WTC11 (cell line): ENCODE data around the gene IGHMBP2. TPM values are rescaled to one million over a fixed set of nuclear protein-coding genes. Genes with fewer than 3 reads are reported as not detected.

Source experiments
- ATAC-seq: fragments of 200-7000 bp; cut with Tn5 transposase; 2 replicates; pipeline ENCODE4 v1.10.0; 2021; ENCODE audit warnings: mild to moderate bottlenecking, moderate library complexity
- CTCF ChIA-PET: fragments of 300-600 bp; sonication (Branson Sonifier 250); formaldehyde crosslinking; loops from one replicate; lab custom pipeline; 2021; ENCODE audit warnings: antibody characterized with exemption; lab: Charles Lee
- POLR2A ChIA-PET: fragments of 350-600 bp; sonication (Branson Sonifier 250); formaldehyde crosslinking; loops from one replicate; lab custom pipeline; 2021; ENCODE audit warnings: antibody characterized with exemption; lab: Charles Lee
- DNase-seq: peaks from one replicate; pipeline ENCODE4 v3.0.0; 2021; ENCODE audit warnings: low spot score
- H3K27ac Mint-ChIP-seq: 2 replicates; pipeline ENCODE4 v1.8.0; 2021; ENCODE audit warnings: mixed read lengths
- H3K27me3 Mint-ChIP-seq: 2 replicates; pipeline ENCODE4 v1.8.0; 2021; ENCODE audit warnings: low read depth, mild to moderate bottlenecking, moderate library complexity, mixed read lengths
- H3K36me3 Mint-ChIP-seq: 2 replicates; pipeline ENCODE4 v1.8.0; 2021; ENCODE audit warnings: mixed read lengths
- H3K4me1 Mint-ChIP-seq: 2 replicates; pipeline ENCODE4 v1.8.0; 2022; ENCODE audit warnings: mixed read lengths
- H3K4me3 Mint-ChIP-seq: 2 replicates; pipeline ENCODE4 v1.8.0; 2021; ENCODE audit warnings: mild to moderate bottlenecking, moderate library complexity, mixed read lengths
- H3K9me3 Mint-ChIP-seq: 2 replicates; pipeline ENCODE4 v1.8.0; 2021; ENCODE audit warnings: mixed read lengths
- CBFB ChIP-seq: sonication (generic); formaldehyde crosslinking; IDR thresholded peaks from 2 replicates; pipeline ENCODE4 v1.8.1; 2022; ENCODE audit warnings: mild to moderate bottlenecking, low read depth, missing genetic modification reagents
- ETV6 ChIP-seq: sonication (generic); formaldehyde crosslinking; IDR thresholded peaks from 2 replicates; pipeline ENCODE4 v1.8.1; 2022; ENCODE audit warnings: mild to moderate bottlenecking, missing genetic modification reagents
- FOXJ3 ChIP-seq: sonication (generic); formaldehyde crosslinking; IDR thresholded peaks from 2 replicates; pipeline ENCODE4 v1.9.0; 2021; ENCODE audit warnings: missing genetic modification reagents, mild to moderate bottlenecking, borderline replicate concordance
- IRF2 ChIP-seq: sonication (generic); formaldehyde crosslinking; IDR thresholded peaks from 2 replicates; pipeline ENCODE4 v1.8.0; 2022; ENCODE audit warnings: low read depth, missing genetic modification reagents, borderline replicate concordance
- JAZF1 ChIP-seq: fragments of 250-450 bp; sonication (Bioruptor Pico); IDR thresholded peaks from 2 replicates; pipeline ENCODE4 v1.9.0; 2021; ENCODE audit warnings: moderate library complexity, mild to moderate bottlenecking, inconsistent platforms
- NFATC4 ChIP-seq: fragments of 250-450 bp; sonication (Bioruptor Pico); IDR thresholded peaks from 2 replicates; pipeline ENCODE4 v1.9.0; 2021; ENCODE audit warnings: mild to moderate bottlenecking
- NR3C1 ChIP-seq: sonication (generic); formaldehyde crosslinking; conservative IDR thresholded peaks from 2 replicates; pipeline ENCODE4 v1.8.1; 2023; ENCODE audit warnings: low read depth, mild to moderate bottlenecking, missing genetic modification reagents
- PRRX2 ChIP-seq: fragments of 250-450 bp; sonication (Bioruptor Pico); IDR thresholded peaks from 2 replicates; pipeline ENCODE4 v1.8.0; 2021; ENCODE audit warnings: mild to moderate bottlenecking
- RELA ChIP-seq: sonication (generic); formaldehyde crosslinking; IDR thresholded peaks from 2 replicates; pipeline ENCODE4 v1.8.1; 2022; ENCODE audit warnings: missing genetic modification reagents, mild to moderate bottlenecking, borderline replicate concordance
- RORB ChIP-seq: fragments of 250-450 bp; sonication (Bioruptor Pico); IDR thresholded peaks from 2 replicates; pipeline ENCODE4 v1.9.0; 2021; ENCODE audit warnings: mild to moderate bottlenecking
- SMAD4 ChIP-seq: sonication (generic); formaldehyde crosslinking; IDR thresholded peaks from 2 replicates; pipeline ENCODE4 v1.8.0; 2022; ENCODE audit warnings: mild to moderate bottlenecking, missing genetic modification reagents
- ZBTB21 ChIP-seq: sonication (generic); formaldehyde crosslinking; IDR thresholded peaks from 2 replicates; pipeline ENCODE4 v1.8.1; 2023; ENCODE audit warnings: mild to moderate bottlenecking, missing genetic modification reagents, borderline replicate concordance
- ZNF232 ChIP-seq: sonication (generic); formaldehyde crosslinking; IDR thresholded peaks from 2 replicates; pipeline ENCODE4 v1.8.0; 2022; ENCODE audit warnings: mild to moderate bottlenecking, missing genetic modification reagents
- ZNF396 ChIP-seq: fragments of 250-450 bp; sonication (Bioruptor Pico); IDR thresholded peaks from 2 replicates; pipeline ENCODE4 v1.8.0; 2021; ENCODE audit warnings: mild to moderate bottlenecking, moderate library complexity, borderline replicate concordance
- total RNA-seq: library from RNA; stranded (reverse); gene quantifications from 3 replicates; pipeline ENCODE4 v1.2.3, GENCODE V29; 2021
- TF ChIP-seq, protein P1 (sequence below): sonication (generic); formaldehyde crosslinking; IDR thresholded peaks from 2 replicates; pipeline ENCODE4 v1.8.0; 2023; ENCODE audit warnings: mild to moderate bottlenecking, missing genetic modification reagents
- TF ChIP-seq, protein P2 (sequence below): sonication (generic); formaldehyde crosslinking; IDR thresholded peaks from 2 replicates; pipeline ENCODE4 v1.8.0; 2022; ENCODE audit warnings: mild to moderate bottlenecking, missing genetic modification reagents
- TF ChIP-seq, protein P3 (sequence below): sonication (generic); formaldehyde crosslinking; IDR thresholded peaks from 2 replicates; pipeline ENCODE4 v1.8.1; 2022; ENCODE audit warnings: missing genetic modification reagents, borderline replicate concordance
- TF ChIP-seq, protein P4 (sequence below): fragments of 250-450 bp; sonication (Bioruptor Pico); IDR thresholded peaks from 2 replicates; pipeline ENCODE4 v1.9.0; 2021; ENCODE audit warnings: mild to moderate bottlenecking
- TF ChIP-seq, protein P5 (sequence below): sonication (generic); formaldehyde crosslinking; IDR thresholded peaks from 2 replicates; pipeline ENCODE4 v1.8.1; 2022; ENCODE audit warnings: low read depth, missing genetic modification reagents, borderline replicate concordance
- TF ChIP-seq, protein P6 (sequence below): sonication (generic); formaldehyde crosslinking; IDR thresholded peaks from 2 replicates; pipeline ENCODE4 v1.8.0; 2022; ENCODE audit warnings: missing genetic modification reagents
- TF ChIP-seq, protein P7 (sequence below): sonication (generic); formaldehyde crosslinking; IDR thresholded peaks from 2 replicates; pipeline ENCODE4 v1.8.0; 2022; ENCODE audit warnings: mild to moderate bottlenecking, missing genetic modification reagents

The IGHMBP2 gene
- total RNA-seq, 1 experiment from 2014 or later: 22.5 TPM

DNA sequence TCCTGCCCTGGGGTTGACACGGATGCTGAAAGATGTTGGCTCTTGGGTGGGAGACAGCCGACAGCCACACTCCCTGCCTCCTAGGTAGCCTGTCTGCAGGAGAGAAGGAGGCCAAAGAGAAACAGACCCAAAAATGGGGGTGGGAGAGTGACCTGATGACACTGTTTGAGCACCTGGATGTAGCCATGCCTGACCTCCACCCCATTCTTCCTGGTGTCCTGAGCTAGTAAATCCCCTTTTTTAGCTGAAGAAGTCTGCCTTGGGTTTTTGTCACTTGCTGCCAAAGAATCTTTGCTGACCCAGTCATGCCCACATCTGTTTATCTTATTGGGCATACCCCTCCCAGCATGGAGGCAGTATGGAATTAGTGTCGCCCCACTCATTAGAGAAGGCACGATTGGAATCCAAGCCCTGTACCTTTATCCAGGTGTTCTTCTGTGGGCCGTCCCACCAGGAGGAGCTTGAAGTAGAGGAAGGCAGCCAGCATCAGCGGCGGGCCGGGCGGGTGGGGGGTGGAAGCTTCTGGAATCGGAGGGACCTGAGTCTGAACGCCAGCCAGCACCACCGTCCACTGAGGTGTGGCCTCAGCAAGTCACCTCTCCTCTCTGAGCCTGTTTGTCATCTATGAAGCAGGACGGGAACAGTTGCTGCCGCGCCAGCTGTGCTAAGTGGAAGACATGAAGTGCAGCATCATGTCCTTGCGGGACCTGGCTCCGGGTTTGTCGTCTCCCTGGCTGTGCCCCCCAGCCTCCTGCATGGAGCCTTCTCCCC, 37.8 kb downstream of the IGHMBP2 start (continued):
- TF ChIP-seq, protein P1, sequence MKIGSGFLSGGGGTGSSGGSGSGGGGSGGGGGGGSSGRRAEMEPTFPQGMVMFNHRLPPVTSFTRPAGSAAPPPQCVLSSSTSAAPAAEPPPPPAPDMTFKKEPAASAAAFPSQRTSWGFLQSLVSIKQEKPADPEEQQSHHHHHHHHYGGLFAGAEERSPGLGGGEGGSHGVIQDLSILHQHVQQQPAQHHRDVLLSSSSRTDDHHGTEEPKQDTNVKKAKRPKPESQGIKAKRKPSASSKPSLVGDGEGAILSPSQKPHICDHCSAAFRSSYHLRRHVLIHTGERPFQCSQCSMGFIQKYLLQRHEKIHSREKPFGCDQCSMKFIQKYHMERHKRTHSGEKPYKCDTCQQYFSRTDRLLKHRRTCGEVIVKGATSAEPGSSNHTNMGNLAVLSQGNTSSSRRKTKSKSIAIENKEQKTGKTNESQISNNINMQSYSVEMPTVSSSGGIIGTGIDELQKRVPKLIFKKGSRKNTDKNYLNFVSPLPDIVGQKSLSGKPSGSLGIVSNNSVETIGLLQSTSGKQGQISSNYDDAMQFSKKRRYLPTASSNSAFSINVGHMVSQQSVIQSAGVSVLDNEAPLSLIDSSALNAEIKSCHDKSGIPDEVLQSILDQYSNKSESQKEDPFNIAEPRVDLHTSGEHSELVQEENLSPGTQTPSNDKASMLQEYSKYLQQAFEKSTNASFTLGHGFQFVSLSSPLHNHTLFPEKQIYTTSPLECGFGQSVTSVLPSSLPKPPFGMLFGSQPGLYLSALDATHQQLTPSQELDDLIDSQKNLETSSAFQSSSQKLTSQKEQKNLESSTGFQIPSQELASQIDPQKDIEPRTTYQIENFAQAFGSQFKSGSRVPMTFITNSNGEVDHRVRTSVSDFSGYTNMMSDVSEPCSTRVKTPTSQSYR: no peak
- TF ChIP-seq NR3C1 (CRISPR knock-in tag) (no peak), IRF2 (no peak)
- TF ChIP-seq, protein P2, sequence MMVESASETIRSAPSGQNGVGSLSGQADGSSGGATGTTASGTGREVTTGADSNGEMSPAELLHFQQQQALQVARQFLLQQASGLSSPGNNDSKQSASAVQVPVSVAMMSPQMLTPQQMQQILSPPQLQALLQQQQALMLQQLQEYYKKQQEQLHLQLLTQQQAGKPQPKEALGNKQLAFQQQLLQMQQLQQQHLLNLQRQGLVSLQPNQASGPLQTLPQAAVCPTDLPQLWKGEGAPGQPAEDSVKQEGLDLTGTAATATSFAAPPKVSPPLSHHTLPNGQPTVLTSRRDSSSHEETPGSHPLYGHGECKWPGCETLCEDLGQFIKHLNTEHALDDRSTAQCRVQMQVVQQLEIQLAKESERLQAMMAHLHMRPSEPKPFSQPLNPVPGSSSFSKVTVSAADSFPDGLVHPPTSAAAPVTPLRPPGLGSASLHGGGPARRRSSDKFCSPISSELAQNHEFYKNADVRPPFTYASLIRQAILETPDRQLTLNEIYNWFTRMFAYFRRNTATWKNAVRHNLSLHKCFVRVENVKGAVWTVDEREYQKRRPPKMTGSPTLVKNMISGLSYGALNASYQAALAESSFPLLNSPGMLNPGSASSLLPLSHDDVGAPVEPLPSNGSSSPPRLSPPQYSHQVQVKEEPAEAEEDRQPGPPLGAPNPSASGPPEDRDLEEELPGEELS (CRISPR knock-in tag): no peak
- TF ChIP-seq, protein P3, sequence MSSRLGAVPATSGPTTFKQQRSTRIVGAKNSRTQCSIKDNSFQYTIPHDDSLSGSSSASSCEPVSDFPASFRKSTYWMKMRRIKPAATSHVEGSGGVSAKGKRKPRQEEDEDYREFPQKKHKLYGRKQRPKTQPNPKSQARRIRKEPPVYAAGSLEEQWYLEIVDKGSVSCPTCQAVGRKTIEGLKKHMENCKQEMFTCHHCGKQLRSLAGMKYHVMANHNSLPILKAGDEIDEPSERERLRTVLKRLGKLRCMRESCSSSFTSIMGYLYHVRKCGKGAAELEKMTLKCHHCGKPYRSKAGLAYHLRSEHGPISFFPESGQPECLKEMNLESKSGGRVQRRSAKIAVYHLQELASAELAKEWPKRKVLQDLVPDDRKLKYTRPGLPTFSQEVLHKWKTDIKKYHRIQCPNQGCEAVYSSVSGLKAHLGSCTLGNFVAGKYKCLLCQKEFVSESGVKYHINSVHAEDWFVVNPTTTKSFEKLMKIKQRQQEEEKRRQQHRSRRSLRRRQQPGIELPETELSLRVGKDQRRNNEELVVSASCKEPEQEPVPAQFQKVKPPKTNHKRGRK (CRISPR knock-in tag): no peak
- TF ChIP-seq, all 79 proteins: peak for 0

DNA sequence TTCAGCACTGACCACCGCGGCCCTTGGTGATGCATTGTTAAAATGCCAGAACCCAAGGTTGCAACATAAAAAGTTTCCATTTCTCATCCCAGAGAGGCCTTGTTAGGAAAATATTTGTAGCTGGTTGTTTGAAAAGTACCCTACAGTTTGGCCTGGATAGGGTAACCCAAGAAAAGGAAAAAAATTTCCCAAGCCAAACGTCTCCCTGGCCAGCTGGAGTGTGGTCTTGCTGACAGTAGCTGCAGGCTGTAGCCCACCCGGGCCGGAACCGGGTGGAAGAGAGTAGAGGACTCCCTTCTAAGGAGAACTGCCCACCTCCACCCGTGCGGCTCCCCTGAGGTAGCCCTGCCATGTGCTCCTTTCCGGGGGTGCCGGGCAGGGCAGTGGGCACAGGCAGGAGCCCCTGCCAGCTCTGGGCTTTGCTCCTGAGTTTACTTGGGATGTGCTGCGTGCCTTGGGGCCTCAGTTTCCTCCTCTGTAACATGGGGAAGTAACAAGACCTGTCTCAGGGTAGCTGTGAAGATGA, 38.5 kb downstream of the IGHMBP2 start:
- Mint-ChIP-seq H3K9me3 (no peaks in the 10 kb centered on the region), H3K27ac (no peak overlapping the region), H3K4me3 (no peak overlapping the region), H3K36me3 (peaks cover 9% of the 10 kb centered on the region; the same call in 1 of the 2 replicates), H3K27me3 (no peaks in the 10 kb centered on the region), H3K4me1 (0 out of 2 replicates have a peak, but pooled peaks cover 4% of the 10 kb centered on the region)
- ATAC-seq: no peak
- DNase-seq: no peak
- POLR2A ChIA-PET: no interaction called here
- CTCF ChIA-PET: interaction anchor here (0.6 to 3.1 kb wide), 7 partner anchors 8 to 144 kb away, joined by 3 to 16 read pairs (median 4); no protein-coding TSS in a partner anchor
- TF ChIP-seq SMAD4 (CRISPR knock-in tag) (no peak), JAZF1 (no peak), RELA (CRISPR knock-in tag) (no peak), FOXJ3 (CRISPR knock-in tag) (no peak), PRRX2 (CRISPR knock-in tag) (no peak), RORB (CRISPR knock-in tag) (no peak), ZNF232 (no peak), NR3C1 (CRISPR knock-in tag) (no peak), NFATC4 (no peak), ETV6 (no peak), ZNF396 (CRISPR knock-in tag) (no peak), CBFB (CRISPR knock-in tag) (no peak), ZBTB21 (CRISPR knock-in tag) (no peak)
- TF ChIP-seq, protein P4, sequence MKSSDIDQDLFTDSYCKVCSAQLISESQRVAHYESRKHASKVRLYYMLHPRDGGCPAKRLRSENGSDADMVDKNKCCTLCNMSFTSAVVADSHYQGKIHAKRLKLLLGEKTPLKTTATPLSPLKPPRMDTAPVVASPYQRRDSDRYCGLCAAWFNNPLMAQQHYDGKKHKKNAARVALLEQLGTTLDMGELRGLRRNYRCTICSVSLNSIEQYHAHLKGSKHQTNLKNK: no peak
- TF ChIP-seq, protein P5, sequence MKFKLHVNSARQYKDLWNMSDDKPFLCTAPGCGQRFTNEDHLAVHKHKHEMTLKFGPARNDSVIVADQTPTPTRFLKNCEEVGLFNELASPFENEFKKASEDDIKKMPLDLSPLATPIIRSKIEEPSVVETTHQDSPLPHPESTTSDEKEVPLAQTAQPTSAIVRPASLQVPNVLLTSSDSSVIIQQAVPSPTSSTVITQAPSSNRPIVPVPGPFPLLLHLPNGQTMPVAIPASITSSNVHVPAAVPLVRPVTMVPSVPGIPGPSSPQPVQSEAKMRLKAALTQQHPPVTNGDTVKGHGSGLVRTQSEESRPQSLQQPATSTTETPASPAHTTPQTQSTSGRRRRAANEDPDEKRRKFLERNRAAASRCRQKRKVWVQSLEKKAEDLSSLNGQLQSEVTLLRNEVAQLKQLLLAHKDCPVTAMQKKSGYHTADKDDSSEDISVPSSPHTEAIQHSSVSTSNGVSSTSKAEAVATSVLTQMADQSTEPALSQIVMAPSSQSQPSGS: no peak
- TF ChIP-seq, protein P6, sequence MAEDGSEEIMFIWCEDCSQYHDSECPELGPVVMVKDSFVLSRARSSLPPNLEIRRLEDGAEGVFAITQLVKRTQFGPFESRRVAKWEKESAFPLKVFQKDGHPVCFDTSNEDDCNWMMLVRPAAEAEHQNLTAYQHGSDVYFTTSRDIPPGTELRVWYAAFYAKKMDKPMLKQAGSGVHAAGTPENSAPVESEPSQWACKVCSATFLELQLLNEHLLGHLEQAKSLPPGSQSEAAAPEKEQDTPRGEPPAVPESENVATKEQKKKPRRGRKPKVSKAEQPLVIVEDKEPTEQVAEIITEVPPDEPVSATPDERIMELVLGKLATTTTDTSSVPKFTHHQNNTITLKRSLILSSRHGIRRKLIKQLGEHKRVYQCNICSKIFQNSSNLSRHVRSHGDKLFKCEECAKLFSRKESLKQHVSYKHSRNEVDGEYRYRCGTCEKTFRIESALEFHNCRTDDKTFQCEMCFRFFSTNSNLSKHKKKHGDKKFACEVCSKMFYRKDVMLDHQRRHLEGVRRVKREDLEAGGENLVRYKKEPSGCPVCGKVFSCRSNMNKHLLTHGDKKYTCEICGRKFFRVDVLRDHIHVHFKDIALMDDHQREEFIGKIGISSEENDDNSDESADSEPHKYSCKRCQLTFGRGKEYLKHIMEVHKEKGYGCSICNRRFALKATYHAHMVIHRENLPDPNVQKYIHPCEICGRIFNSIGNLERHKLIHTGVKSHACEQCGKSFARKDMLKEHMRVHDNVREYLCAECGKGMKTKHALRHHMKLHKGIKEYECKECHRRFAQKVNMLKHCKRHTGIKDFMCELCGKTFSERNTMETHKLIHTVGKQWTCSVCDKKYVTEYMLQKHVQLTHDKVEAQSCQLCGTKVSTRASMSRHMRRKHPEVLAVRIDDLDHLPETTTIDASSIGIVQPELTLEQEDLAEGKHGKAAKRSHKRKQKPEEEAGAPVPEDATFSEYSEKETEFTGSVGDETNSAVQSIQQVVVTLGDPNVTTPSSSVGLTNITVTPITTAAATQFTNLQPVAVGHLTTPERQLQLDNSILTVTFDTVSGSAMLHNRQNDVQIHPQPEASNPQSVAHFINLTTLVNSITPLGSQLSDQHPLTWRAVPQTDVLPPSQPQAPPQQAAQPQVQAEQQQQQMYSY (CRISPR knock-in tag): no peak
- TF ChIP-seq, protein P7, sequence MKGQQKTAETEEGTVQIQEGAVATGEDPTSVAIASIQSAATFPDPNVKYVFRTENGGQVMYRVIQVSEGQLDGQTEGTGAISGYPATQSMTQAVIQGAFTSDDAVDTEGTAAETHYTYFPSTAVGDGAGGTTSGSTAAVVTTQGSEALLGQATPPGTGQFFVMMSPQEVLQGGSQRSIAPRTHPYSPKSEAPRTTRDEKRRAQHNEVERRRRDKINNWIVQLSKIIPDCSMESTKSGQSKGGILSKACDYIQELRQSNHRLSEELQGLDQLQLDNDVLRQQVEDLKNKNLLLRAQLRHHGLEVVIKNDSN: no peak
